ENCODE results near the gene CFDP1.

CFDP1 gene

DNA sequence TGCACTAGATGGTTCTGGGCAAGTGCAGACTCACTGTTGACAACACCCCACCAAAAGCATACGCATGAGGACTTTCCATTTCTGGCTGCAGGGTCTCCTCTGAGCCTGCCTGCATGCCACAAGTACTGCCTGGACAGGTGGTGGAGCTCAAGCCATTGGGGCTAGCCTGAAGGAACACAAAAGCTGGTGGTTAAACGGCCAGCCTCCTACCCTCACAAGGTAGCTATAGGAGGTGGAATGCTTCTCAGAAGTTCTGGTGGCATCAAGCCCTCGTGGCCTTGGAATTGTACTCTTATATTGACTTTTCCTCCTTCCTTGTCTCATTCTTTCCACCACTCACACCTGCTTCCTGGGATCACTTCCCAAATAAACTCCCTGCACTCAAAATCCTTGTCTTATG is 125.3 kb downstream of the CFDP1 start:
- TF ChIP-seq CTCF (IDR thresholded peaks at IDR 0.05; ENCODE audit: low read length, missing control alignments): no peak
- no peak for DNase-seq (ENCODE audit: low read depth)
- no peak overlapping the region for H3K4me3 ChIP-seq (replicated peaks; ENCODE audit: low read depth, low read length)

- DNase-seq (ENCODE audit: low read depth): no peak
- no peak overlapping the region for H3K4me3 ChIP-seq (replicated peaks; ENCODE audit: low read depth, low read length)
- TF ChIP-seq CTCF (IDR thresholded peaks at IDR 0.05; ENCODE audit: low read length, missing control alignments): no peak
These were observed 125.8 kb downstream of the CFDP1 start for GRCh38 chr16:75307506-75307905.

GRCh38 chr16:75306099-75306762 is 127.1 kb downstream of the CFDP1 start:
- no peak overlapping the region for H3K4me3 ChIP-seq (replicated peaks; ENCODE audit: low read depth, low read length)
- no peak for DNase-seq (ENCODE audit: low read depth)
- TF ChIP-seq CTCF (IDR thresholded peaks at IDR 0.05; ENCODE audit: low read length, missing control alignments): no peak

- no peak overlapping the region for H3K4me3 ChIP-seq (replicated peaks; ENCODE audit: low read depth, low read length)
- DNase-seq (ENCODE audit: low read depth): peak; percentile 100
- TF ChIP-seq CTCF (IDR thresholded peaks at IDR 0.05; ENCODE audit: low read length, missing control alignments): peak; percentile 18
These were observed 127.8 kb downstream of the CFDP1 start for GRCh38 chr16:75305364-75306098.

DNA sequence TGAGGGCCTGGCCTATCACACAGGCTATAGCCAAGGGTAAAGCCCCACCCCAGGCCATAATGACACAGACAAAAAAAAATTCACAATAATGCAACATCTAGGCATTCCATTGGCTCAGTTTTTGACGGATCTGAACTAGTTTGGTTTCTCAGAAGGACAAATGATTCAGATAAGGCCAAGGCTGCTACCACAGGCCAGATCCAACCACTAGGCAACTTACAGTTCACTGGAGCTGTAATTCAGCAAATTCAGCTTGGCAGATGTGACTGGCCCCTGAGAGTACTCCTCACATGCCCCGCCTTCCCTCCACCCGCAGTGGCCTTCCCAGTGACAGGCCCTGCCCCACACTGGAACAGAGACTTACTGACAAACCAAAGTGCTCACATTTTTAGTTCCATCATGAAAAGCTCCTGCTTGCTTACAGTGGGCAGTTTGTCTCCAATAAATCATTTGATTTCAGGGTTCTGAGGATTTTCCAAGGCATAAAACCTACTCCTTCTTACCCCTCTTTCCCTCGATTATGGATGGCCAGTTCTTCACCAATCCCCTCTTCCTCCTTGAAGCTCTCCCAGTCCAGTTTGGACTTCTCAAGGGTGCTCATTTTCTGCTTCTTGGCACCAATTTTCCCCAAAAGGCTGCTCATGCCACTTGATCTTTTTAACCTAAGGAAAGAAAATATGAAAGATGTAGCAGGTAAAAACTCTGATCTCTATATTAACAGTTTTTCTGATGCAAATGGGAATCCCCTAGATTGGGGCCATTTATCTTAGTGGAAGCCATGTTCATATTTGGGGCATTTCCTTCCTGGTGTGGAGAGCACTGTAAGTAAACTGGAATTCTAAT is 128.6 kb downstream of the CFDP1 start:
- no peak for TF ChIP-seq CTCF (IDR thresholded peaks at IDR 0.05; ENCODE audit: low read length, missing control alignments)
- DNase-seq (ENCODE audit: low read depth): peak; percentile 89
- no peak overlapping the region for H3K4me3 ChIP-seq (replicated peaks; ENCODE audit: low read depth, low read length)

- H3K4me3 ChIP-seq (replicated peaks; ENCODE audit: low read depth, low read length): no peak overlapping the region
- no peak for TF ChIP-seq CTCF (IDR thresholded peaks at IDR 0.05; ENCODE audit: low read length, missing control alignments)
- no peak for DNase-seq (ENCODE audit: low read depth)
These were observed 131.5 kb downstream of the CFDP1 start for GRCh38 chr16:75301804-75302203.
